ENCODE data around the gene TSC22D2.

Gene TSC22D2

GRCh38 chr3:150467381-150467780 lies 59.3 kb downstream of the TSC22D2 start (continued):
- no peak for TF ChIP-seq CREB5 (CRISPR knock-in tag; IDR thresholded peaks at IDR 0.05; ENCODE audit: low read depth)

- peak; percentile 96 for ATAC-seq
- TF ChIP-seq ZFP30 (CRISPR knock-in tag; IDR thresholded peaks at IDR 0.05) (no peak), CSDC2 (CRISPR knock-in tag; IDR thresholded peaks at IDR 0.05) (no peak), PPARA (CRISPR knock-in tag; IDR thresholded peaks at IDR 0.05; ENCODE audit: borderline replicate concordance) (no peak), TSHZ2 (CRISPR knock-in tag; IDR thresholded peaks at IDR 0.05) (no peak), BACH2 (CRISPR knock-in tag; IDR thresholded peaks at IDR 0.05; ENCODE audit: borderline replicate concordance) (no peak), PATZ1 (CRISPR knock-in tag; IDR thresholded peaks at IDR 0.05; ENCODE audit: borderline replicate concordance) (peak; percentile 12; the same call in 1 of the 2 replicates), CREB5 (CRISPR knock-in tag; IDR thresholded peaks at IDR 0.05; ENCODE audit: low read depth) (peak; percentile 27; the same call in 1 of the 2 replicates), ISL1 (CRISPR knock-in tag; IDR thresholded peaks at IDR 0.05) (peak; percentile 59; the same call in 1 of the 2 replicates), ZNF8 (CRISPR knock-in tag; IDR thresholded peaks at IDR 0.05) (no peak)
Observed at GRCh38 chr3:150469031-150469930, 61.2 kb downstream of the TSC22D2 start.

GRCh38 chr3:150469931-150470740 lies 62.0 kb downstream of the TSC22D2 start:
- TF ChIP-seq POU6F1 (CRISPR knock-in tag; IDR thresholded peaks at IDR 0.05; ENCODE audit: borderline replicate concordance, low read depth) (no peak), ZNF8 (CRISPR knock-in tag; IDR thresholded peaks at IDR 0.05) (no peak), PATZ1 (CRISPR knock-in tag; IDR thresholded peaks at IDR 0.05; ENCODE audit: borderline replicate concordance) (no peak), ZNF70 (CRISPR knock-in tag; IDR thresholded peaks at IDR 0.05) (no peak), ISL1 (CRISPR knock-in tag; IDR thresholded peaks at IDR 0.05) (no peak), ARNTL (CRISPR knock-in tag; IDR thresholded peaks at IDR 0.05; ENCODE audit: borderline replicate concordance, low read depth) (no peak), SNAI2 (CRISPR knock-in tag; IDR thresholded peaks at IDR 0.05) (no peak)

More at GRCh38 chr3:150469931-150470740, 62.0 kb downstream of the TSC22D2 start:
- ATAC-seq: peak; percentile 33
